ENCODE measurements around the gene ZBTB48. TPM values are rescaled to one million over a fixed set of nuclear protein-coding genes. Genes with fewer than 3 reads are reported as not detected.
A peak's percentile ranks its signal among the peaks of the same experiment; 100 is the strongest.

The ZBTB48 gene
- total RNA-seq, 1 donor from 2014 or later, result 16.3 TPM

DNA sequence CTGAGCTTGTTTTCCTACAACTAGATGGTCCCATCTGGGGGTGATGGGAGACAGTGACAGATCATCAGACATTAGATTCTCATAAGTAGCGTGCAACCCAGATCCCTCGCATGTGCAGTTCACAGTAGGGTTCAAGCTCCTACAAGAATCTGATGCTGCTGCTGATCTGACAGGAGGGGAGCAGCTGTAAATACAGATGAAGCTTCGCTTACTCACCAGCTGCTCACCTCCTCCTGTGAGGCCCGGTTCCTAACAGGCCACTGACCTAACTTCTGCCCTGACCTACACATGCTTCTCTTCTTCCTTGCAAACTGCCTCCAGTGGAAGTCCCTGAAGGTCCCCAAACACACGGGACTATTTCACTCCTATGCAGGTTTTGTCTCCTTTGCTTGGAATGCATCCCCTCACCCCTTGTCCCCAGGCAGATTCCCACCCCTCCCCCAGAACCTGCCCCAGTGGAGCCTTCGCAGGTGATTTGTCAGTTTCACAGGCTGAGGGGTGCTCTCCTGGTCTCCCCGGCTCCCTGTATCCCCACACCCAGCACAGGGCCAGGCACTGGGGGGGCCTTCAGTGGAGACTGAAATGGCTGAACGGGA lies 5.7 kb upstream of the ZBTB48 start:
- no peak for DNase-seq

DNA sequence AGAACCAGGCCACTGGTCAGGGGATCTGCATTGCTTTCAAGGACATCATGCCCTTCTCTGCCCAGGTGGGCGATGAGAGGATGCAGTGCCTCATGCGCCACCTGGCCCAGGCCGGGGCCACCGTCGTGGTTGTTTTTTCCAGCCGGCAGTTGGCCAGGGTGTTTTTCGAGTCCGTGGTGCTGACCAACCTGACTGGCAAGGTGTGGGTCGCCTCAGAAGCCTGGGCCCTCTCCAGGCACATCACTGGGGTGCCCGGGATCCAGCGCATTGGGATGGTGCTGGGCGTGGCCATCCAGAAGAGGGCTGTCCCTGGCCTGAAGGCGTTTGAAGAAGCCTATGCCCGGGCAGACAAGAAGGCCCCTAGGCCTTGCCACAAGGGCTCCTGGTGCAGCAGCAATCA lies 5.0 kb upstream of the ZBTB48 start:
- no peak for DNase-seq

DNA sequence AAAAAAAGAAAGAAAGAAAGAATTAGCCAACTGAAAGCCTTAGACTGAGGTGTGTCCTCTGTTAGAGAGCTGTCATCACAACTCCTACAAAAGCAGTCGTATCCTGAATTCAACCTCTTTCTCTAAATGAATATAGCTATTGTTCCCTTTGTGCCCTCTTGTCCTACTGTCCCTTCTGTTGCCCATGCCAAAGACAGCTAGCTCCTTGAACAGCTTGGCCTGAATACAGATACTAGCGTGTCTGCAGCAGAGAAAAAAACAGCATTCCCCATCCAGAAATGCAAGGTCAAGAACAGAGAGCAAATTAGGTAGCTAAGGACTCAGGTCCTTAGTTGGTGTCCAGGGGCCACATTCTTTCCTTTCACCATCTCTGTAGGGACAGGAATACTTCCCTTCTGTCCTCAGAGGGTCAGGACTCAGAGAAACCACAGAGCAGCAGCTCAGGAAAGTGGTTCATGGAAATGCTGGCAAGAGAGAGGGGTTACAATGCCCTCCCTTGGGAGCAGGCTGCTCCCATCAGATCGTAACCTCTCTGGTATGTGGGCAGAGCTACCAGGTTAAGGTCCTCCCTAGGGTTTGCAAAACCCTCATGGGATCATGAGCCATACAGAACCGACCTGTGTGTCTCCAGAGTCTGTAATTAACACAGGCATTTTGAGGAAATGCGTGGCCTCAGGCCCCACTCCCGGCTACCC lies 1.8 kb upstream of the ZBTB48 start:
- DNase-seq, result no peak

DNA sequence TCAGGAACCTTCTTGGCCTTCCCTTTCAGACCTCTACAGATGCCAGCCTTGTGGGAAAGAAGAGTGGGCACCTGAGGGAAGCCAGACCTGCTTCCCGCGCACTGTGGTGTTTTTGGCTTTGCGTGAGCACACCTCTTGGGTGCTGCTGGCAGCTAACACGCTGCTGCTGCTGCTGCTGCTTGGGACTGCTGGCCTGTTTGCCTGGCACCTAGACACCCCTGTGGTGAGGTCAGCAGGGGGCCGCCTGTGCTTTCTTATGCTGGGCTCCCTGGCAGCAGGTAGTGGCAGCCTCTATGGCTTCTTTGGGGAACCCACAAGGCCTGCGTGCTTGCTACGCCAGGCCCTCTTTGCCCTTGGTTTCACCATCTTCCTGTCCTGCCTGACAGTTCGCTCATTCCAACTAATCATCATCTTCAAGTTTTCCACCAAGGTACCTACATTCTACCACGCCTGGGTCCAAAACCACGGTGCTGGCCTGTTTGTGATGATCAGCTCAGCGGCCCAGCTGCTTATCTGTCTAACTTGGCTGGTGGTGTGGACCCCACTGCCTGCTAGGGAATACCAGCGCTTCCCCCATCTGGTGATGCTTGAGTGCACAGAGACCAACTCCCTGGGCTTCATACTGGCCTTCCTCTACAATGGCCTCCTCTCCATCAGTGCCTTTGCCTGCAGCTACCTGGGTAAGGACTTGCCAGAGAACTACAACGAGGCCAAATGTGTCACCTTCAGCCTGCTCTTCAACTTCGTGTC lies 995 bp upstream of the ZBTB48 start:
- no peak for DNase-seq

DNA sequence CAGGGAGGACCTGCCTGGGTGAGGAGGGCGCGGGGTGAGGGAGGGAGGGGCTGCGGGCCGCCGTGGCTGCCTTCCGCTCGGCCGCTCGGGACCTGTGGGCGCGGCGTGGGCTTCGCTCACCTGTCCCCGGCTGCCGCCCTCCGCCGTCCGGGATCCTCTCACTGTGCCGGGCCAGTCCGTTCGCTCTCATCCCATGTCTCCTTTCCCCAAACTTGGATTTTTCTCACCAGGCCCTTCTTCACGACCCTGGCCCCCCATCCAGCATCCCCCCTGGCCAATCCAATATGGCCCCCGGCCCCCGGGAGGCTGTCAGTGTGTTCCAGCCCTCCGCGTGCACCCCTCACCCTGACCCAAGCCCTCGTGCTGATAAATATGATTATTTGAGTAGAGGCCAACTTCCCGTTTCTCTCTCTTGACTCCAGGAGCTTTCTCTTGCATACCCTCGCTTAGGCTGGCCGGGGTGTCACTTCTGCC lies 362 bp downstream of the ZBTB48 start:
- no peak for DNase-seq

DNA sequence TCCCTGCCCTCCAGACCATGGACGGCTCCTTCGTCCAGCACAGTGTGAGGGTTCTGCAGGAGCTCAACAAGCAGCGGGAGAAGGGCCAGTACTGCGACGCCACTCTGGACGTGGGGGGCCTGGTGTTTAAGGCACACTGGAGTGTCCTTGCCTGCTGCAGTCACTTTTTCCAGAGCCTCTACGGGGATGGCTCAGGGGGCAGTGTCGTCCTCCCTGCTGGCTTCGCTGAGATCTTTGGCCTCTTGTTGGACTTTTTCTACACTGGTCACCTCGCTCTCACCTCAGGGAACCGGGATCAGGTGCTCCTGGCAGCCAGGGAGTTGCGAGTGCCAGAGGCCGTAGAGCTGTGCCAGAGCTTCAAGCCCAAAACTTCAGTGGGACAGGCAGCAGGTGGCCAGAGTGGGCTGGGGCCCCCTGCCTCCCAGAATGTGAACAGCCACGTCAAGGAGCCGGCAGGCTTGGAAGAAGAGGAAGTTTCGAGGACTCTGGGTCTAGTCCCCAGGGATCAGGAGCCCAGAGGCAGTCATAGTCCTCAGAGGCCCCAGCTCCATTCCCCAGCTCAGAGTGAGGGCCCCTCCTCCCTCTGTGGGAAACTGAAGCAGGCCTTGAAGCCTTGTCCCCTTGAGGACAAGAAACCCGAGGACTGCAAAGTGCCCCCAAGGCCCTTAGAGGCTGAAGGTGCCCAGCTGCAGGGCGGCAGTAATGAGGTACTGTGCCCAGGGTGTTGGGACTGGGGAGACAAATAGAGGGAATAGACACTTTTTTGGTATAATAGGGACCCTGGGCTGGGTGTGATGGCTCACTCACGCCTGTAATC lies 1.0 kb downstream of the ZBTB48 start:
- DNase-seq, result no peak

DNA sequence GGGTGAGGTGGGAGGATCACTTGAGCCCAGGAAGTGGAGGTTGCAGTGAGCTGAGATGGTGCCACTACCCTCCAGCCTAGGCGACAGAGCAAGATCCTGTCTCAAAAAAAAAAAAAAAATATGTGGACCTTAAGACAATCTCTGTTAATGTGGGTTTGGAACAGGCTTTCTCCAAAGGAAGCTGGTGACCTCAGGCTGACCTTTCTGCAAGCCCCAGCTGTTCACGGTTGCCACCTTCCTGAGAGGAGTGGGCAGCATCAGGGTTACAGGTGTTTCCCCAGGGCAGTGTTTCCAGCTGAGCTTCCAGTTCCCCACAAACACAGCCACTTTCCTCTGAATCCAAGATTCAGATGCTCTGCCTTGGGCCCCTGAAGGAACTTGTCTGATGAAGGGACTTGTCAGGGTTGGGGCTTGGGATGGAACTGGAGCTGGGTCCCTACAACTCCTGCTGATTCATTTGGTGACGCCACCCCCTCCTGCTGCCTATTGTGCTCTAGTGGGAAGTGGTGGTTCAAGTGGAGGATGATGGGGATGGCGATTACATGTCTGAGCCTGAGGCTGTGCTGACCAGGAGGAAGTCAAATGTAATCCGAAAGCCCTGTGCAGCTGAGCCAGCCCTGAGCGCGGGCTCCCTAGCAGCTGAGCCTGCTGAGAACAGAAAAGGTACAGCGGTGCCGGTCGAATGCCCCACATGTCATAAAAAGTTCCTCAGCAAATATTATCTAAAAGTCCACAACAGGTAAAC lies 1.9 kb downstream of the ZBTB48 start:
- no peak for DNase-seq

DNA sequence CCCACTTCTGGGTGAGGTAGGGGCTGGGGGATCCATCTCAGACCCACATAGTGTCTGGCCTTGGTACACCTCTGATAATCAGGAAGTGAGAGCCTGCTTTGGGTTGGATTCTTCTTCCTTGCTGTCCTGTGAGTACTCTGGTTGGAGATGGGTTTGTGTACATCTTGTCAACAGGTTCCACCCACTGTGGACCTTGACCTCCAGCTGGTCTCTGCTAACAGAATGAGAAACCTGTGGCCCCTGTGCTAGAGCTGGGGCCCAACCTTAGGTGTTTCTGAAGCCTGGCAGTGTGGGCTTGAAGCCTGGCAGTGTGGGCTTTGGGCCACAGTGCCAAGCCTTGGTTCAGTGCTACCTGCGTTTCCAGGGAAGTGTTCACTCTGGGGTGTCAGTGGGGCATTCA lies 2.6 kb downstream of the ZBTB48 start:
- DNase-seq, result no peak

DNA sequence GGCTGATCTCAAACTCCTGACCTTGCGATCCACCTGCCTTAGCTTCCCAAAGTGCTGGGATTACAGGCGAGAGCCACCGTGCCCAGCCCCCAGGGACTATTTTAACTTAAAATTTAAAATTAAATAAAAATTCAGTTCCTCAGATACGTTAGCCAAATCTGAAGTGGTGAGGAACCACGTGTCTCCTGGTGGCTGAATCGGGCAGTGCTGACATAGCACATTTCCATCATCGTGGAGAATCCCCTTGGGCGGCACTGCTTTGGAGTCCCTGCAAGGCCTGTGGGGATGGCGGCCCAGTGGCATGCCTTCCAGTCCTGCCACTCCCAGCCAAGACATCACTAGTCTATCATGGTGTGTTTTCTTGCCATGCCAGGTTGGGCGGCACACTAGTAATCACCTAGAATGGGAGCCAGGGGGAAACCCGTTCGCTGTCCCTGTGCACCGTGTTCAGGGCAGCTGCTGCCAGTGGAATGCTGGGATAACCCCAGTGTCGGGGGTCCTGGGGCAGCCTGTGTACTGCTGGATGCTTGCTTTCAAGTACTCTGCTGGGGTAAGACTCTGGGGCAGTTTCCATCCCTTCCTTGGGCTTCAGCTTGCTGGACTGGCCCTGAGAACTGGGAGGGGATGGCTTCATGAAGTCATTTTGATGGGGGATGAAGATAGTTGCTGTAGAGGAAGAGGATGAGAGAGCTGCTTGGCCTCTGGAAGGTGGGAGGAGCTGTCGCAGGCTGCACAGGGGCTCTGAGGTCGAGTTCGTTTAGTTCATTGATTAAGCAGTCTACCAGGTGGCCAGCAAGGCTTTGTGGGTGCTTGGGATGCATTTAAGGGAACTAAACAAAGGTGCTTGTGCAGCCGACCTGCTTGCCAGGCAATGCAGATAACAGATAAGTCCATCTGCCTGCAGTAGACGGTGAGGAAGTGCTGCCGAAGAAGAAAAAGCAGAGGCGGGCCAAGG lies 4.6 kb downstream of the ZBTB48 start:
- DNase-seq, result no peak

DNA sequence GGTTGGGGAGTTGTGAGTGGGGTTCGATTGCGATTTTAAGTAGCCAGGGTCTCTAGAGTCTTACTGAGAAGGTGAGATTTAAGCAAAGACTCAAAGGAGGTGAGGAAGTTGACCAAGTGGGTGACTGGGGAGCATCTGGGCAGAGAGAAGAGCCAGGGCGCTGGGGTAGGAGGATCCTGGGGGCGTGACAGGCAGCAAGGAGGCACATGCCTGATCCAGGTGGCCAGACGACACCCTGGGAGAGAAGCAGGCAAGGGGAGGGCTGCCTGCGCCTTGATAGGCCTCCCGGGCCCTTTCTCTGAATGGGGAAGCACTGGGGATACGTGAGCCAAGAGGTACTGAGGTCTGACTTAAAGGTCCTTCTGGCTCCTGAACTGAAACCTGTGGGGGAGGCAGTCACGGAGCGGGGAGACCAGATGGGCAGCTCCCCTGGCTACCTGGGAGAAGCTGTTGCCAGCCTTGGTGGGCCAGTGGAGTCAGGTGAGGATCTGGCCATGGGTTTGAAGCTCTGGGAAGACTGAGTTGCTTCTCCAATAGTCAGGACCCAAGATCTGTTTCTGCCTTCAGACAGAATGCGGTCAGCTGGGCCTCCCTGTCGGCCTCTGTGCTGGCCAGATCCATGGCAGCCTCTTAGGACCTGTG lies 5.4 kb downstream of the ZBTB48 start:
- no peak for DNase-seq

DNA sequence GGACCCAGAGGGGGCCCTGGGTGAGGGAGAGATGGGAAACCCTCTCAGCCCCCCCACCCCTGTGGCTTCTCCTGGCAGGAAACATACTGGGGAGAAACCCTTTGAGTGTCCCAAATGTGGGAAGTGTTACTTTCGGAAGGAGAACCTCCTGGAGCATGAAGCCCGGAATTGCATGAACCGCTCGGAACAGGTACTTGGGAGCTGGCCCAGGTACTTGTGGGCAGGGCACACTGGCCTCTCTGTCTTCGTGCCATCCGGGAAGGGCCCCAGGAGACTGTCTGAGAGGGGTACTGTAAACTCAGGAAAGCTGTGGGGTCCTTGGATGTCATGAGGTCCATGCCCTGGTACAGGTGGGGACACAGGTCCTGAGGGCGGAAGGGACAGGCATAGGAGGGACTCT lies 6.0 kb downstream of the ZBTB48 start:
- no peak for DNase-seq

DNA sequence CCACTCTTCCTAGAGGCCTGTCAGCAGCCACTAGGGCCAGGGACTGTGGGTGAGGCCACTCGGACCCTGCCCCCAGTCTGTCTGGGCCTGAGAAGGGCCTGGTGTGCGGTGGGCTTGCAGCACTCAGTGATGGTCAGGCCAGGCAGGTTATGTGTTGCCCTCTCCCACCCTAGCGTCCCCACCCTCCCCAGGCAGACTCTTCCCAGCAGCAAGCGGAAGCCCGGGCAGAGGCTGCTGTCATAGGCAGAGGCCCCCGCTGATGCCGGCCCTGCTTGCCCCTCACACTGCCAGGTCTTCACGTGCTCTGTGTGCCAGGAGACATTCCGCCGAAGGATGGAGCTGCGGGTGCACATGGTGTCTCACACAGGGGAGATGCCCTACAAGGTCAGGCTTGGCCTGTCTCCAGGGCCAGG lies 6.6 kb downstream of the ZBTB48 start:
- no peak for DNase-seq

DNA sequence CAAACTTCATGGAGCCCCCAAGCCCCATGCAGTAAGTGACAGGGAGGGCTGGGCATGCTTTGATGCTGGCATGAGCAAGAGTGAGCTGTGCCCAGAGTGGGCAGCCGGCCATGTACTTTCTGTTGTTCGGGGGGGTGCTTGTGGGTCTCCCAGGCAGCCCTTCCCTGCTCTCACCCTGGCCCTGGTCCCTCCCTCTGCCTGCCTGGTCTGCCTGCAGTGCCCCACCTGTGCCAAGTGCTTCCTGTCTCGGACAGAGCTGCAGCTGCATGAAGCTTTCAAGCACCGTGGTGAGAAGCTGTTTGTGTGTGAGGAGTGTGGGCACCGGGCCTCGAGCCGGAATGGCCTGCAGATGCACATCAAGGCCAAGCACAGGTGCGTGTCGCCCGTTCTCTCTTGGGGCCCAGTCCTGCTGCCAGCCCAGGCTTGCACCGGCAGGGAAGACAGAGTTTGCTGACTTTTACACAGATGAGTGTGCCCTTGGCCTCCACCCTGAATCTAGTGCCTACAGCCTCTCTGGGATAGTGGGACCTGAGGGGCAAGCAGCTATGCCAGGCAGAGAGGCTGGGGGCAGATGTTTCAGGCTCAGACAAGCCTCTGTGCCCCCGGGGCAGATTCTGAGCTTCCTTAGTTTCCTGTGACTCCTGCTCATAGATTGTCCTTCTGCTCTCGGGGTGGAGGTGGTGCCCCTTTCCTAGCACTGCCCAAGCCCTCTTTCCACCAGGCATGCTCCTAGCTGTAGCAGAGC lies 7.6 kb downstream of the ZBTB48 start:
- DNase-seq, result peak; percentile 86

DNA sequence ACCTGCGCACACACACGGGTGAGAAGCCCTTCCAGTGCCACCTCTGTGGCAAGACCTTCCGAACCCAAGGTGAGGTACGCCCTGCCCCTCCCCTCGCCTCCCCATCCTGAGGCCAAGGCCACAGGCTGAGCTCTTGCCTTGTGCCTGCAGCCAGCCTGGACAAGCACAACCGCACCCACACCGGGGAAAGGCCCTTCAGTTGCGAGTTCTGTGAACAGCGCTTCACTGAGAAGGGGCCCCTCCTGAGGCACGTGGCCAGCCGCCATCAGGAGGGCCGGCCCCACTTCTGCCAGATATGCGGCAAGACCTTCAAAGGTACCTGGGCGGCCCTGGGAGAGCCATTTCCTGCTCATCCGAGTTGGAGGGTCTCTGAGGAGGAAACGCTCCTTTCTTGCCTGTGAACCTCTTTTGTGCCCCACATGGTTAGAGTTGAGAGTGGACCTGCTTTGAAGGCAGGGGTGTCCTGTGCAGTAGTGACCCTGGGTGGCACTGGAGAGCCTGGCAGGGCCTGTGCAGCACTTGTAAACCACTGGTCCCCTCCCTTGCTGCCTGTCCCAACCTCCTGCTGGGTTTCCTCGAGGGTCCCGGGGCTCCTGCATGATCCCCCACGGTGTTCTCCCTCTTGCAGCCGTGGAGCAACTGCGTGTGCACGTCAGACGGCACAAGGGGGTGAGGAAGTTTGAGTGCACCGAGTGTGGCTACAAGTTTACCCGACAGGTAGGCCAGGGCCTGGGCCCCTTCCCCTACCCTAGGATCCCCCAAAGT lies 8.5 kb downstream of the ZBTB48 start:
- no peak for DNase-seq

DNA sequence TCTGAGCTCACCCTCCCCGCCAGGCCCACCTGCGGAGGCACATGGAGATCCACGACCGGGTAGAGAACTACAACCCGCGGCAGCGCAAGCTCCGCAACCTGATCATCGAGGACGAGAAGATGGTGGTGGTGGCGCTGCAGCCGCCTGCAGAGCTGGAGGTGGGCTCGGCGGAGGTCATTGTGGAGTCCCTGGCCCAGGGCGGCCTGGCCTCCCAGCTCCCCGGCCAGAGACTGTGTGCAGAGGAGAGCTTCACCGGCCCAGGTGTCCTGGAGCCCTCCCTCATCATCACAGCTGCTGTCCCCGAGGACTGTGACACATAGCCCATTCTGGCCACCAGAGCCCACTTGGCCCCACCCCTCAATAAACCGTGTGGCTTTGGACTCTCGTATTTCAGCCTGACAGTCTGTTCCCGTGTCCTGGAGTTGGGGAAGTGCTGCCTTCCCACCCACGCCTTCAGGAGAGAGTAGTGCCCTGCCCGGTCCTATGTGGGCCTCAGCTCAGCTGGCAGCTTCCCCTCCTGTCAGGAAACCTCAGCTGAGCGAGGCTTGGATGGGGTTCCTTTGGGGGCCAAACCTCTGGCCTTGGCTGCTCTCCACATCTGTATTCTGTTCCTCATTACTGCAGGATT lies 9.2 kb downstream of the ZBTB48 start:
- no peak for DNase-seq

DNA sequence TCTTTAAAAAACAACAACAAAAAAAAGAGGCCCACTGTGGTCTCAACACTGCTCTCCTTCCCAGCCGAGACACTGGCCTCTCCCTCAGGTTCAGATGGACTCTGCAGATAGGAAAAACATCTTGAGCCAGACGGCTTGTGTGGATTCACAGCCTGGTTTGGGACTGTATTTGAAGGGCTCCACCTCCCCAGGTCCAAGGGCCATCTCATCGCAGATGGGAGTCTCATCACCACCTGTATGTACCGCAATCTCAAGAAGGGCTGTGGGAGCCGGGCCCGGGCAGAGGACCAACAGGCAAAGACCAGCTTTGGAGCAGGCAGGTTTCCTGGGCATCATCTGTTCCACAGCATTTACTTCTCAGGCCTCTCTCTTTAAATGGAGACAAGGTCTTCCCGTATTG lies 10.3 kb downstream of the ZBTB48 start:
- DNase-seq, result no peak

DNA sequence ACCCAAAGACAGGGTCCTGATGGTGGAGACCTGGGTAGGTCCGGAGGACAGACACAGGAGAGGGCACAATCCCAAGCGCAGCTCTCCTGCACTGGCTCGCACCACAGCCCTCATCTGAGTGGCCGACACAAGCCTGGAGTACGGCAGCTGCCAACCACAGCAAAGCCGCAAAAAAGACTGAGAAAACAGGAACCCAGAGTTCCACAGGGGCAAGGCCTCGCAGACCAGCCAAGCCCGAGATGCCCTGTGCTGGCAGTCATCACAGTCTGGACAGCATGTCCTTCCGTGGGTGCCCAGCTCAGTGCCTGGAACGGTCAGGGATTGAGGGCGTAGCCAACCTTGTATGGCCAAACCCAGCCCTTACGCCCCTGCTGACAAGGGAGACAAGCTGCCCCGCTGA lies 11.4 kb downstream of the ZBTB48 start:
- DNase-seq, result no peak

DNA sequence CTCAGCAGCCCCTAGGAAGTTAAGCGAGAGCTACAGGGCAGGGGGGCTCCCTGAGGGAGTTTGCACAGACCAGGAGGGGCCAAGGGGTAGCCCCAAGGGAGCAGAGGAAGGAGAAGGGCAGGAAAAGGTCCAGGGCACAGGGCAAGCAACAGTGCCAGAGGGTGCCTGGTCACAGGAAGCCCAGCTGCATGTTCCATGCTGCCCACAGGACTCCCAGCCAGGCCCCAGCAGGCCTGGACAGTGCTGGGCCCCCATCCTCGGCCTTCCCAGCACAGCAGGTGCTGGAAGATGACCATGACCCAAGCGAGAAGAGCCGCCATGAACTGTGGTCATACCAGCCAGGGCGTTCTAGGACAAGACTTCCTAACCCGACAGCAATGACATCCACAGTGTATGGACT lies 11.8 kb downstream of the ZBTB48 start:
- no peak for DNase-seq

All from tongue (tissue), 2 donors.